ENCODE results near the gene MOV10L1. TPM values are rescaled to one million over a fixed set of nuclear protein-coding genes. Genes with fewer than 3 reads are reported as not detected.

MOV10L1 gene
- total and polyA plus RNA-seq, 4 donors, result 0.27 to 11.9 (median 0.43) TPM

- TF ChIP-seq CTCF (IDR thresholded peaks at IDR 0.05; ENCODE audit: control extremely low read depth, extremely low read depth), result no peak
- peaks cover 0 to 20% (median 5%) of the 10 kb centered on the region in 5 donors for H3K4me1 ChIP-seq (ENCODE audit: control insufficient read depth in 5 of 5, insufficient read depth in 5 of 5, low read length in 5 of 5)
- DNase-seq (no peak), ATAC-seq (ENCODE audit: insufficient read depth, low FRiP score) (no peak)
- H3K27ac ChIP-seq (ENCODE audit: low read depth in 1 of 2, low read length in 1 of 2), result no peak overlapping the region
- peaks cover 0 to 2% (median 0%) of the 10 kb centered on the region in 4 donors for H3K9me3 ChIP-seq (ENCODE audit: control insufficient read depth in 4 of 4, insufficient read depth in 3 of 4, low read length in 3 of 4)
- H3K9ac ChIP-seq (ENCODE audit: insufficient read depth in 1 of 2, low read length in 2 of 2), result no peak overlapping the region
- WGBS, 2 donors, result 75 to 76% methylated on average over 17 to 18 of the region's 18 CpGs
- H3K4me3 ChIP-seq, result no peak overlapping the region
- H3K27me3 ChIP-seq (ENCODE audit: control insufficient read depth in 3 of 3, insufficient read depth in 3 of 3, low read length in 2 of 3), result no peaks in the 10 kb centered on the region
- no peaks in the 10 kb centered on the region for H3K36me3 ChIP-seq (ENCODE audit: control insufficient read depth in 4 of 4, insufficient read depth in 4 of 4, low read length in 4 of 4)
Measured at GRCh38 chr22:50083462-50084079, 6.2 kb upstream of the MOV10L1 start.

GRCh38 chr22:50084080-50084477, 5.7 kb upstream of the MOV10L1 start:
- WGBS, 2 donors, result 53 to 60% methylated on average over 10 of the region's 10 CpGs
- no peak overlapping the region for H3K27ac ChIP-seq (ENCODE audit: low read depth in 1 of 2, low read length in 1 of 2)
- no peaks in the 10 kb centered on the region for H3K27me3 ChIP-seq (ENCODE audit: control insufficient read depth in 3 of 3, insufficient read depth in 3 of 3, low read length in 2 of 3)
- ATAC-seq (ENCODE audit: insufficient read depth, low FRiP score) (no peak), DNase-seq (no peak)
- H3K9ac ChIP-seq (ENCODE audit: insufficient read depth in 1 of 2, low read length in 2 of 2), result no peak overlapping the region
- peaks cover 0 to 16% (median 5%) of the 10 kb centered on the region in 5 donors for H3K4me1 ChIP-seq (ENCODE audit: control insufficient read depth in 5 of 5, insufficient read depth in 5 of 5, low read length in 5 of 5)
- no peak for TF ChIP-seq CTCF (IDR thresholded peaks at IDR 0.05; ENCODE audit: control extremely low read depth, extremely low read depth)
- no peaks in the 10 kb centered on the region for H3K36me3 ChIP-seq (ENCODE audit: control insufficient read depth in 4 of 4, insufficient read depth in 4 of 4, low read length in 4 of 4)
- no peak overlapping the region for H3K4me3 ChIP-seq
- peaks cover 0 to 2% (median 0%) of the 10 kb centered on the region in 4 donors for H3K9me3 ChIP-seq (ENCODE audit: control insufficient read depth in 4 of 4, insufficient read depth in 3 of 4, low read length in 3 of 4)

GRCh38 chr22:50084614-50085021, 5.2 kb upstream of the MOV10L1 start:
- Histone ChIP-seq H3K9ac (ENCODE audit: insufficient read depth in 1 of 2, low read length in 2 of 2) (no peak overlapping the region), H3K4me1 (ENCODE audit: control insufficient read depth in 5 of 5, insufficient read depth in 5 of 5, low read length in 5 of 5) (peaks cover 0 to 12% (median 5%) of the 10 kb centered on the region in 5 donors), H3K36me3 (ENCODE audit: control insufficient read depth in 4 of 4, insufficient read depth in 4 of 4, low read length in 4 of 4) (no peaks in the 10 kb centered on the region), H3K4me3 (no peak overlapping the region), H3K9me3 (ENCODE audit: control insufficient read depth in 4 of 4, insufficient read depth in 3 of 4, low read length in 3 of 4) (peaks cover 0 to 2% (median 0%) of the 10 kb centered on the region in 4 donors), H3K27ac (ENCODE audit: low read depth in 1 of 2, low read length in 1 of 2) (no peak overlapping the region), H3K27me3 (ENCODE audit: control insufficient read depth in 3 of 3, insufficient read depth in 3 of 3, low read length in 2 of 3) (no peaks in the 10 kb centered on the region)
- no peak for TF ChIP-seq CTCF (IDR thresholded peaks at IDR 0.05; ENCODE audit: control extremely low read depth, extremely low read depth)
- ATAC-seq (ENCODE audit: insufficient read depth, low FRiP score) (no peak), DNase-seq (no peak)
- WGBS, 2 donors, result 25 to 49% methylated on average over 16 of the region's 16 CpGs
